Smooth muscle cell of the brain vasculature (primary cell): ENCODE data around the gene TARBP1.
"Not testable (repeated sequence)": the region's sequence is repeated elsewhere in the genome, so short reads cannot be mapped to it uniquely, and the experiment has no call there.

Source experiments
- DNase-seq: peaks from one replicate; pipeline ENCODE4 v3.0.0-alpha.2; 2012; ENCODE audit warnings: low read depth, low spot score

TARBP1 gene

DNA sequence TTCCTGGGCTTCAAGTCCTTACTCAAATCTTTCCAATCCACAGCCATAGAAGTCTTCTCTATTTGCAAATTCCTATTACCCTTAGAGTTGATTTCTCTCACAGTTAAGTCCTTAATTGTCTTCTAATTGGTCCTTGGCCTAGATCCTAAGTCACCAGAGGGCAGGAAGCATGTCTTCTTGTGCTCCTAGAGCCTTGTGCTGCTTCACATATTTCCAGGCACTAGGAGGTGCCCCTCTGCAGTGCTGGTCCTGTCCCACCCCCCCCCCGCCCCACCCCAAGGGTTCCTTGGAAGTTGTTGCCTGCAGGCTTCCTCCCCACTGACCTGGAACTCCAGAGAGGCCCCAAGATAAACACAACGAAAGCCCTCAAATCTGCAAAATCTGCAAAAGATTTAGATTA is 28.1 kb upstream of the TARBP1 start:
- no peak for DNase-seq

- no peak for DNase-seq
Observed at GRCh38 chr1:234505769-234506102, 26.8 kb upstream of the TARBP1 start.

GRCh38 chr1:234504969-234505768 is 26.2 kb upstream of the TARBP1 start:
- DNase-seq = no peak

- DNase-seq = not testable (repeated sequence)
Observed at GRCh38 chr1:234504251-234504650, 25.3 kb upstream of the TARBP1 start.

DNA sequence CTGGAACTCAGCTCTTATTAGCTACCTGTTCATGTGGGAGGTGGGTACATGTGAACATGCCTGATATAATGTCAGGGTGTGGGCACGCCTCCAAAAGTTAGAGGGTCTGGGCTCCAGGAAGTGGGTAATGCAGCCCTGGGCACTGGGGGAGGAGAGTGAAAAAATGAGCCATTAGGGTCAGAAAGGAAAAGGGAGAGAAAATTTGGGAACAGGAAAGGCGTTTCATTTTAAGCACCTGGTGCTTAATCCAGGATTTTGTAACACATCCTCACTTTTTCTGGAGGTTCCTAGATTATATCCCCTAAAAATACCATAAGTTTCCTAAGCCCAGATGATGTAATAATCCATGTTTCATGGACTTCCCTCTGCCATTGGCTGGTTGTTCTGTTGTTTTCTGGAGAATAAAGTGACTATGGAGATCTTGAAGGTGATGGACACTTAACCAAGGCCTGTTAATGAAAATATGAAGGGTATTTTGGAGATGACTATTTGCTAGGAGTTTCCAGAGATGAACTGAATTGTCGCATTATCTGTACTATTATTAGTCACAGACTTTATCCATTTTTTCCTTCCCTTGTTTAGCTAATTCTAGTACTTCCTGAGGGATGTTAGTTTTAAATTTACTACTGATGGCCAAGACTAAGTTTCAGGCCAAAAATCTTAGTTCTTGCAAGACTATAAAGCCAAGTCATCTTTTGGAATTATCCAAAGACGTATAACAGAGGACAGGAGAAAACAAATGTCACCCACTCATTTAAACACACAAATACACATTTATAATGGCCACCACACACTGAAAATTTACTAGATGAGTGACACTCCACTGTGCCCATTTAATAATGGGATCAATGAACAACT is 24.4 kb upstream of the TARBP1 start:
- DNase-seq = no peak

DNA sequence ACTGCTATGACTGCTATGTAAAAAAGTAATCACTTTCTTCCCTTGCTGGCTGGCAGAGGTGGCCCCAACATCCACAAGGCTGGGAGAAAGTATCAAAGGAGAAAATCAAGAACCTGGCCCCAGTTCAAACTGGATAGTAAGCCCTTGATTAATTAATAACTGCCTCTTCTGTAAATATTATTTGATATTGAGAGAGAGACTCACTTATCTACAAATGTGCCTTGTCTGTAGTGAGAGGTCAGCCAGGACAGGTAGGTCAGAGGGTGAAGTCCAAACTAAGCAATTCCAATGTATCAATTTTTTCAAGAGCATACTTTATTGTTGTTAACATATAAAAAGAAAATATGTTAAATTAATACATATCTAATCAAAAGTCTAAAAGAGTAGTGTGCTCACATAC is 23.8 kb upstream of the TARBP1 start:
- DNase-seq = no peak

DNA sequence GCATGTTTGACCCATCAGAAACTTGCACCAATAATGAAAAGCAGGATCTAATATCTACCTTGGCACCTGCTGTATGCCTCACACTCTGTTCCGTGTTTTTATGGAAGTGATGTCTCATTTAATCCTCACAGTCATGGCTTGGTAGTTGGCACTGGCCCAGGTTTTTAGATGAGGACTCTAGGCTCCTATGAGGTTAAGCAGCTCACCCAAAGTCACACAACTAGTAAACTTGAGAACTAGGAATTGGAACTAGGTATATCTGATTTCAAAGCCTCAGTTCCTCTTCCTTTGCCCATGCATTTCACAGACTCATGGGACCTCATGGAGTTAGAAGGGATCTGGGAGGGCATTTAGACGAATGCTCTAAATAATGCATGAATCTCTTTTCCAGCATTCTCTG is 21.3 kb upstream of the TARBP1 start:
- no peak for DNase-seq

GRCh38 chr1:234499943-234500245 is 20.9 kb upstream of the TARBP1 start:
- DNase-seq = no peak

GRCh38 chr1:234499119-234499942 is 20.4 kb upstream of the TARBP1 start:
- DNase-seq = peak; percentile 75

GRCh38 chr1:234498448-234499118 is 19.6 kb upstream of the TARBP1 start:
- DNase-seq = no peak

DNA sequence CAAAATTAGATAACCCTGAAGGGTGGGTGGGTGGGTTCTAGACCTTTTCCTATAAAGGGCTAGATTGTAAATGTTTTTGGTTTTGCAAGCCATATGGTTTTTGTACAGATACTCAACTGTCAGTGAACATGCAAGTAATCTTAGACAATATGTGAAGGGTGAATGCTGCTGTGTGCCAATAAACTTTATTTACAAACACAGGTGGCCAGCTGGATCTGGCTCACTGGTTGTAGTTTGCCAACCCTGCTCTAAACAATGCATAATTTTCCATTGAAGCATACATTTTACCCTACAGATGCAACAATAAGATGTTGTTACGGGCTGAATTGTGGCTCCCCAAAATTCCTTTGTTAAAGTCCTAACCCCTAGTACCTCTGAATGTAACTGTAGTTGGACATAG is 18.6 kb upstream of the TARBP1 start:
- DNase-seq = no peak

DNA sequence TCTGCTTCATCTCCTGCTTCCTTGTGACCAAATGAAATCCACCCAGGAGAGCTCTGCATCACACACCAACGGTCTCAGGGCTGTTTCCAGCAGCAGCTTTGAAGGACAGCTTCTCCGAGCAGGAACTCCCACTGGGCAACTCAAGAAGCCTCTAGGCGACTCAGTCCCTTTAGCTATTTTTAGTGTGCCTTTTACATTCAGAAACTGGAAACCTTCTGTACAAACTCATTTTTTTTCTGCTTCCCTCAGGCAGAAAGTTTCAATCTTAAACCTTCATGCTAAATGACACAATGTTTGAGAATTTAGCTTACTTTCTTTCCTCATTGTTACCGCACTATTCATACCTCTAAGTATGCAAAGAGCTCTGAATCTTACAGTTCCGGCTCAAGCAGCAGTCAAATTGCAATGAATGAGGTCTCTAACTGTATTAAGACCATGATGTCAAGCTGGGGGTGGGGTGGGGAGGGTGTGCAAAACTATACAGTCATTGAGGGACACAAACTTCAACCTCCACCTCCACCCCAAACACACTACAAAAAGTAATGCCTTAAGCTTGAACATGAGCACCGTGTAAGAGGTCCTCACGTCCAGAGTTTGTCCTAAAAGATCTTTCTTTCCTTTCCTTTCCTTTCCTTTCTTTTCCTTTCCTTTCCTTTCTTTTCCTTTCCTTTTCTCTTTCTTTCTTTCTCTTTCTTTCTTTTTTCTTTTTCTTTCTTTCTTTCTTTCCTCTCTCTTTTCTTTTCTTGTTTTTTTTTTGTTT is 16.4 kb upstream of the TARBP1 start:
- no peak for DNase-seq

GRCh38 chr1:234494049-234494448 is 15.1 kb upstream of the TARBP1 start:
- no peak for DNase-seq

DNA sequence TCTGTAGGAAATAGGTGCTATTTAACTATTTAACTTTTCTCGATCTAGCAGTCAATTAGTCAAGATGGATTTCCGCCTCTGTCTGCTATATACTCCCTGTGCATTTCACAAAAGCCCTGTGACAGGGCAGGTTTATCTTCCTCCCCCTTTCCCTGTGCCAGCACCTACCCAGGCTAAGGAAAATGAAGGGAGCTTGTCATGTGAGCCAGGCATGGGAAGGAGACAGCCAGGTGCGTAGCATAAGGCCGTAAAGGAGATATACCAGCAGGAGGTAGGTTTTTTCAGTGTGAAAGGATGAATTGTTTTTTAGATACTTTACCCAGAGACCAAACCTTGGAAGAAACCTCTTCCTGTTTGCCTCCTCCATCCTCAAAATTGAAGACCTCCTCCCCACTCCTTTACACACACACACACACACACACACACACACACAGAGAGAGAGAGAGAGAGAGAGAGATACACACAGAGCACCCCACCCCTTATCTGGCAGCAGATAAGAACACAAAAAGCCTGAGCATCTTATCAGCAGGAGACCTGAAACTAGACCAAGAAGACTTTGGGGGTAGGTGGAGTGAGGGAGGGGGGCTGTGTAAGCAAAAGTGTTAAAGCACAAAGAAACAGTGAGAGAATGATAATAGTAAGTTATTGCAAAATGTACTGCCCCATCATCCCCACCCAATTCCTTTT is 12.0 kb upstream of the TARBP1 start:
- no peak for DNase-seq

DNA sequence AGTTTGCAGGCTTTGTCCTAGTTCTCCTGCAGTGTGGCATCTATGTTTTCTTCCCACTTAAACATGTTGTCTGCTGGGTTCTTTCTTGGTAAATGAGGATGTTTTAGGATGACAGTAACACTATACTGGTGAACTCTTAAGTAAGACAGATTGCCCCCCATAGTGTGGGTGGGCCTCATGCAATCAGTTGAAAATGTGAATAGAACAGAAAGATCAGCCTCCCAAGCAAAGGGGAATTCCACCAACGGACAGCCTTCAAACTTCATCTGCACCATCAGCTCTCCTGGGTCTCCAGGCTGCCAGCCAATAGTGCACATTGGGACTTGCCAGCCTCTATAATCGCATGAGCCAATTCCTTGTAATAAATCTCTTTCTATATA is 10.7 kb upstream of the TARBP1 start:
- no peak for DNase-seq

DNA sequence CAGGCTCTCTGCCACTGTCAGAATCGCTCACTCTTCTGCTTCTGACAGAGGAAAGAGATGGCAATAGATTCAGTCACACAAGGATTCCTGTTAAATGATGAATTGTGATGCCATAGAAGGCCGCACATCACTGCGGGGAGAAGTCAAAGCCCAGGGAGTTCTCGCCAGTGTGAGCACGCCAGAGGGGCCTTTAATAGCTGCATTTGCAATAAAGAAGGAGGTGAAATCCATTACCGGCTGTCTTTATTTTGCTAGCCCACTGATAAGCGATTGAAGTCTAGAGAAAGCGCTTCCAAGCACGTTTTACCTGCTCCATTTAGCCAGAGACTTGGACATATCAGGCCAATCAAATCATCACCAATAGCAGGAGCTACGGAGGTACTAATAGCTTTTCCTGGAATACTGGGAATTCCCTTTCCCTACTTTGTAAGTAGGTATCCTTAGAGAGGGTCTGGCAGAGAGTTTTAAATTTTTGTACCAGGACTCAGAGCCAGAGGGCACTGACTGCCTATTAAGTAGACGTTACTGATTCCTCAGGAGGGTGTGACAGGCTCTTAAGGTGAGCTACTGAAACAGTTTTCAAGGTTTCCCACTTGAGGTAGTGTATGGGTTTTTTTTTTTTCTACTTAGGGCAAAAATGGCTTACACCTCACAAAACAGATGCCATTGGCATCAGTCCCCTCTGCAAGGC is 10.2 kb upstream of the TARBP1 start:
- no peak for DNase-seq

- no peak for DNase-seq
Observed at GRCh38 chr1:234488054-234489006, 9.4 kb upstream of the TARBP1 start.
